Iris pigment epithelial cell (primary cell): ENCODE data around the gene FKBP14.

Experiments
- DNase-seq: peaks from one replicate; pipeline ENCODE4 v3.0.0-alpha.2; 2011; ENCODE audit warnings: low read depth

Gene FKBP14, protein sequence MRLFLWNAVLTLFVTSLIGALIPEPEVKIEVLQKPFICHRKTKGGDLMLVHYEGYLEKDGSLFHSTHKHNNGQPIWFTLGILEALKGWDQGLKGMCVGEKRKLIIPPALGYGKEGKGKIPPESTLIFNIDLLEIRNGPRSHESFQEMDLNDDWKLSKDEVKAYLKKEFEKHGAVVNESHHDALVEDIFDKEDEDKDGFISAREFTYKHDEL

DNA sequence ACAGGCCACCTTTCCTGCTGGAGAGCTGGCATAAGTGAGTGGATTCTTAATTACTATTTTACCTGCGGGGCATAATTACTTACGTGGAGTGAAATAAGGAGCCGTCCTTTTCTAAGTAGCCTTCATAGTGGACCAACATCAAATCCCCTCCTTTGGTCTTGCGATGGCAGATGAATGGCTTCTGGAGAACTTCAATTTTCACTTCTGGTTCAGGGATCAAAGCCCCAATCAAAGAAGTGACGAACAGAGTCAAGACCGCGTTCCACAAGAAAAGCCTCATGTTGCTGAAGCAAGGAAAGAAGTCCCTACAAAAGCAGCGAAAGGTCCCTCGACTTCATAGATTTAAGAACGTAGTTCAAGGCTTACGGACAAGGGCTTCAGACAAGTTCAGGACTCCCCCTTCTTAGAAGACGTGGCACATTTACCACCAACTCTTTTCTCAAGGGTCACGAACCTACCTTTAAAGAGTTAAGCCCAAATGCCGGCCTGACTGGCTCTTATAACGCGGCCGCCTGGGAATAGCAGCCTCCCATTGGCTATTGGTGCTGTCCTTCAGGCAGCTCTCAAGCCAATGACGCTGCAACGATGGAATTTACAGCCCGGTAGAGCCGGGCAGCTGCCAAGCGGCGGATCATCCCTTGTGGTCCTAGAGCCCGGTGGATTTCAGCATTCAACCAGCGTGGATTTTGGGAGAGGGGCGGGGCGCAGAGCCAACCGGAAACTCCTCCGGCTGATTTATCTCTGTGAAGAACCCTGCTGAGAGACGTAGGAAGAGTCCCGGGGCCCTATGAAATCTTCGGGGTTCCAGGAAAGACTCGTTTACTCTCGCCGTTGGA is at the start of gene FKBP14:
FKBP14 (minus strand) TSS at position 474 of the 836 bp plus-strand sequence; CDS start at position 280, 194 bp downstream.
- peak; percentile 100 for DNase-seq

DNA sequence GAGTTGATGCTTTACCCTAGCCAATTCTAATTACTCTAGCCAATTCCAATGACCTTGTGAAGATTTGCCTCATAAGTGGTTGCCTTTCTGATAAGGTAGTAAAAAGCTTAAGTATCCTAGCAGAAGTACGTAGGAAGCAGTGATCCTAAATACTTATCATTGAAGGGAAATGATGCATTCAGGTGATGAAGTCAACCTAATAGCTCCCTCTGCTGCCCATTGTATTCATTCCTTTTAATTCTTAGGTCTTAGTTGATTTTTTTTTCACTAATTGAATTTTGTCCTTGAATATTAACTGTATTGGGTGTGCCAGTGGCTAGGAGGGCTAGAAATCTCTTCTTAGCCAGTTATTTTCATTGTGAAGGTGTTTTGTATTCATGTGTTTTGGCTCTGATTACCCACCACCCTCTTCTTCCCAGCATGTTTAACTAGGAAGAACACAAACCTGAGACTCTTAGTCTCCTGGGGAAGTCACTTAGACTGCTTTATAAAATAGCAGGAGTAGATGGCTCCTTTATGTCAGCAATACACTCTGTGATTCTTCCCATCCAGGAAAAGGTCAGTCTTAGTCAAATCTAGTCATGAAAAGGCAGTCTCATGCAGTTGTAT is 48.0 kb upstream of the FKBP14 start:
- peak; percentile 68 for DNase-seq

DNA sequence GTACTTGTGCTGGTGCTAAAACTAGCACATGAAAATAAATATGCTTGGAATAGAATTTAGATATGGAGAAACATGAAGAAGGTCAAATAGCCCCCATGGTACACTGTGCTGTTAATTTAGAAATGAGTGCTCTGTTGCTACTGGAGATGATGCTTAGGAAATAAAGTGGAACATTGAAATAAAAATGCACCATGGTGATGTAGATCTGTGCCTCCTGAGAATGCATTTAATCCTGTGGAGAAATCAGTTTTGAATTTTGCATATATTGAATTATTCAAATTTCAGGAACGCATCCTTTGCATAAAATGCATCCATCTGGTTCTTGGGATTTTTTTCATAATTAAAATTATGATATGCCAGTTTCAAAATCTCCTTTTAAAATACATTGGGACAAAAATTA is 46.2 kb upstream of the FKBP14 start:
- DNase-seq: no peak

DNA sequence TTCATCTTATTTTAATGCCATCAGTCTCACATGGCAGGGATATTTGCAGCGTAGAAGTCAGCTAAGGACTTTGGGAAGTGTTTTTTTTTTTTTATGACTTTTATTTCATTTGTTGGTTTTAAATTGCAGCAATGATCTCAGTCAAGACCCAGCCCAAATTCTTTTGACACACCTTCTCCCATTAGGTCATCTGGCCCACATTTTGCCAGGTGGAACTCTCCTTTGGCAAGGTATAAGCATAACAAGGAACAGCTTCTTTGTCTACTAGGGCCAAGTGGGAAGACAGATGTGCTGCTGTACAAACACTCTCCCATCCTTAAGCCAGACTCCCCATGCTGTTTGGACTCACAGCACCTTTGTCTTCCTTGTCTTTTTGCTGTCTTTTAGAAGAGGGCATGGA is 43.5 kb upstream of the FKBP14 start:
- no peak for DNase-seq

DNA sequence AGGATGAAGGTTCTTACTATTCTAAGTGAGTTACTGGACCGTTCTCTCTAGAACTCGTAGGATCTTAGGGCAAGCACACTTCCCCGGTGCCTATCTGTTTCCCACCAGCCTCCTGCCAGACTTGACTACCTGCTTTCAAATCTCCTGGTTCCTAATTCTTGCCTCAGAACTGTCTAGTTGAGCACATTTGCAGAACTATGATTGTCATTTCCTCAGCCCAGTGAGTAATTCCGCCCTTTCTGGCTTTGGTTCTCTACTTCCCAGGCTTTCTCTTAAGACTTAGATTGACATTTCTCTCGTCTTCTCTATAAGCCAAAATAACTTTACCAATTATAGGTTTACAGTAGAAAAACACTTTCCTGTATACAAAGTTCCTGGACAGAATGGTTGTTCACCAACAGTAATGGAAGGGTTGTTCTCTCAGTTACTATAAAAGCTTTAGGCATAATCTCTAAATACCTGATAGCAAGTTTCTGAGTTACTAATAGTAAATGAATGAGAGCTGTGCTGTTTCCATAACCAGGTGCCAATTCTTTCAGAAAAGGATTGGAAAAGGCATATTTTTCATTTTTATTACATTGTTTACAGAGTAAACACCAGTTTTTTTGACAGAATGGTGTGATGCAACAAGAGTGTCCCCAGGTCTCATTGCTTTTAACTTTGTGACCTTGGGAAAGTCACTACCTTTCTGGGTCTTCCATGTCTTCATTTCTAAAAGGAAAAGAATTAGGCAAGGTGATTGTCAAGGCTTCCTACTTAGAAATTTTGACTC is 42.8 kb upstream of the FKBP14 start:
- DNase-seq: peak; percentile 64

DNA sequence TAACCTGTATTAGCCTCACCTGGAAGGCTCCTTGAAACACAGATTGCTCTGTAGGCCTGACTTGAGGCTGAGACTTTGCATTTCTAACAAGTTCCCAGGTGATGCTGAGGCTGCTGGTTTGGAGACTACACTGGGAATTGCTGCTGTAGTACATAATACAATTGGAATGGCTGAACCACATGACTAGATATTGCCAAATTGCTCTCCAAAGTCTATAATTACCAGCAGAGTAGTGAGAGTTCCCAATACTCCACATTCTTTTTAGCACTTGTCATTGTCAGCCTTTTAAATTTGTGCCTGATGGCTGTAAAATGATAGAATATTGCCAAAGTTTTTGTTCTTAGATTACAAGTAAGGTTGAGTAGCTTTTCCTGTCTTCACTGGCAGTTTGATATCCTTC is 41.6 kb upstream of the FKBP14 start:
- DNase-seq: peak; percentile 91

DNA sequence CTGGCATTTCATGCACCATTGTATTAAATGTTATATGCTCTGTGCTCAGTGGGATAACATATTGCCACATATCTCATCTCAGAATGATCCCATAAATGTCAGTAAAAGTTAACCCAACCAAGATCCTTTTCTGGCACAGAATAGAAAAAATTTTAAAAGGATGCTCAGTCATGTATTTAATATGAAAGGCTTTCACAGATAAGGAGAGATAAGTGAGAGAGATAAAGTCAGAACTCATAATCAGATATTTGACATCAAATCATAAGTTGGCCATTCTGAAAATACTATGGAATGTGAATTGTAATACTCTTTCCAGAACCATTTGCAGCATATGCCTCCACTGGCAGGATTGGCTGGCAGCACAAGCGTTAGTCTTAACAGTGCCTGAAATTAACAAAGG is 40.2 kb upstream of the FKBP14 start:
- DNase-seq: no peak

DNA sequence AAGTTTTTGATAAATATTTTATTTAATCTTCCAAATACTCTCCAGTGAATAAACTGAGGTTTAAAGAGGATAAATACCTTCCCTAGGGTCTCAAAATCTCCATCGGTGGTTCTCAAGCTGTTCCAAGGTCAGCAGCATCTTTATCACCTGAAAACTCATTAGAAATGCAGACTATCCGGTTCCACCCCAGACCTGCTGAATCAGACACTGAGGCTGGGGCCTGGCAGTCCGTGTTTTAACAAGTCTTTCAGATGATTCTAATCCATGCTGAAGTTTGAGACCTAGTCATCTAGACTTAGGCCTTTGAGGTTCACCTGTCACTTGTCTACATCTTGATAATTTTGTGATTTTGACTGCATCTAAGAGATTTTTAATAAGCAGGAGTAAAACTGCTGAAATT is 39.2 kb upstream of the FKBP14 start:
- no peak for DNase-seq

DNA sequence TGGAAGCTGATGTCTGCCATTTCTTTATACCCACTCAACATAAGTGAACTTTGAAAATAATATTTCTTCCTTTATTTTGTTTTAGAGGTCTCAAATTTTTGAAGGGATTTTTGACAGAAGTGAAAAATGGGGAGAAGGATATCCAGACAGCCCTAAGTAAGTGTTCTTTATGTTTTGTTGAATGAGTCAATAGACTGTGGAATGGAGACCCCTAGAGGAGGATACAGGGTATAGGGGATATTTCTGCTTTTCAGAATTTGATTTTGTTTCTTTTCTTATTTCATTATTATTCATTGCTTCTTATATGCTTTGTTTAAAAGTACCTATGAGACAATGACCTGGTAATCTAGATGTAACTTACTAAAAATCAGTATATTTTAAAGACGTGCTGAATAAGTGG is 36.1 kb upstream of the FKBP14 start:
- peak; percentile 46 for DNase-seq

DNA sequence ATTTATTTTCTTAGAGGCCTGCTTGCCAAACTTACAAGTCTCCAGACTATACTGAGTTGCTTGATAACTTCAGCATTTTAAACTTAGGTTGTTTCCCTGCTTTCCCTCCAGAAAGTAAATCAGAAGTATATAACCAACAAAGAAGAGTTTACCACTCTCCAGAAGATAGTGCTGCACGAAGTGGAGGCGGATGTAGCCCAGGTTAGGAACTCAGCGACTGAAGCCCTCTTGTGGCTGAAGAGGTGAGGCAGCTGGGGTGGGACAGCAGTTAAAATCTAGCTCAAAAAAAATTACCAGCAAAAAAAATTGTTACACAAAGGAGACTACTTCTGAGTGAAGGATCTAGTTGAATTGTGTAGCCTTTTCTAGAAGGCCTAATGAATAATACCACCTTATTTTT is 35.3 kb upstream of the FKBP14 start:
- DNase-seq: peak; percentile 44

DNA sequence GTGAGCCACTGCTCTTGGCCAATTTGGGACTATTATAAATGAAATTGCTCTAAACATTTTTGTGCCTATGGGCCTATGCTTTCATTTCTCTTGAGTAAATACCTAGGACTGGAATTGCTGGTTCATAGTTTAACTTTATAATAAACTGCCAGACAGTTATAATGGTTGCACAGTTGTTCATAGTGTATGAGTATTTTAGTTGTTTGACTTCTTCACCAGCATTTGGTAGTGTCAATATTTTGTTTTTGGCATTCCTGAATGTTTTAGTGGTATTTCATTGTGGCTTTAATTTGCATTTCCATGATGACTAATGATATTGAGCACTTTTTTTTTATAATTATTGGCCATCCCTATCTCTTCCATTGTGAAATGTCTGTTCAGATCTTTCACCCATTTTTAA is 31.2 kb upstream of the FKBP14 start:
- no peak for DNase-seq

DNA sequence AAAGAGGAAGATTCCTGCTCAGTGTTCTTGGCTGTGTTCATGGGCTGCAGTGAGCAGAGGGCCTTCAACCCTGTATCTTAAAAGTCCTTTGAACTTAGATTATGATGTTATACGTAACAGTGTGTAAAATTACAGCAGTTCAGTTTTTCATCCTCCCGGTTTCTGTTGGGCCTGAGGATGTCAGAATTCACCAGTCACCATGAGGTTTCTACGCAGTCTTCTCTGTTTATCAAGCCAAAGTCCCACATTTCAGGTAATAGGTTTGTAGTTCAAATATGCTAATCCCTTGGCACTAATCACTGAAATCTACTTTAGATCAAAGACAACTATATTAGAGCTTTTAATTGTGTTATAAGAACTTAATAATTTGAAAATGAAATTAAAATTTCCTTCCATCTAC is 26.6 kb upstream of the FKBP14 start:
- DNase-seq: no peak

DNA sequence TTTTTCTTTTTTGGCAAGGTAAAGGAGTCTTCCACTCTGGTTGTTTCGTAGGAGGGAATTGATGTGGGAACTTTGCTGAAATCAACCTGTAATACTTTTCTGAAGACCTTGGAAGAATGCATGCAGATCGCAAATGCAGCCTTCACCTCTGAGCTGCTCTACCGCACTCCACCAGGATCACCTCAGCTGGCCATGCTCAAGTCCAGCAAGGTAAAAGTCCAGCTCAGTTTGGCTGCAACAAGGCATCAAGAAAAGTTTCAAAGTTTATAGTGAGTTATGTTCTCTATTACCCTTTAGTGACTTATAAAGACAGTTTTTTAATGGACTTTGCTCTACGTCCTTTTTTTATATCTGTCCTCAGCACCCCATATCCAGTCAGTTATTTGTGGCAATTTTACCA is 22.7 kb upstream of the FKBP14 start:
- no peak for DNase-seq

DNA sequence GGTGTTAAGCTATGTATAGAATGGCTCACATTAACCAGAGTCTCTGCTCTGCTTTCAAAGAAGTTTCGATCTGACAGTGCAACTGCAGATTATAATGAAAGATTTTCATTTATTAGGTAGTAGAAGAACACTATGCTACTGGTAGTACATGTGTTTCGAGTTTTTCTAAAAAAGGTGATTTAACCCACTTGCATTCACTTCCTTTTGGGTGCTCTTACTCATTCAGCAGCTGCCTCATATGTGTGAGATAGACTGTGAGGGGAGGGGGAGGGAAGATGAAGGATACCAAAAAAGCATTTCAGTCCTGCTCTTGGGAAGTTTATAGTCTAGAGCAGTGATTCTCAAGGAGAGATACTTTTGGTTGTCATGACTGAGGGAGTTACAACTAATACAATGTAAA is 22.1 kb upstream of the FKBP14 start:
- no peak for DNase-seq

DNA sequence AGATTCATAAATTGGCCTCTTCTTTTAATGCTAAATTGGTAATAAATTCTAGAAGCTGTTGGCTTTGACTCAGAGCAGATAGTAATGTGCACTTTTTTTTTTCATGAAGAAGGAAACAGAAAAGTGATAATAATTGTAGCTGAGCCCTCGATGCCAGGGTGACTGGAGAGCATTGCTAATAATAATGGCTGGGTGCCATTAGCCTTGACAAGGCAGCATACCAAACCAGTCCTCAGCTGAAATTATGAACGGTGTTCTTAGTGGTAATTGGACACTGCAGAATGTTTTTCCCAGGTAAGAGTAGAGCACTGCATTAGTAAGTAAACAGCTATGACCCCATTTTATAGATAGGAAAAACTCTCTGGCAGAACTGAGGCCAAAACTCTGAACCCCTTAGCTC is 20.6 kb upstream of the FKBP14 start:
- no peak for DNase-seq

DNA sequence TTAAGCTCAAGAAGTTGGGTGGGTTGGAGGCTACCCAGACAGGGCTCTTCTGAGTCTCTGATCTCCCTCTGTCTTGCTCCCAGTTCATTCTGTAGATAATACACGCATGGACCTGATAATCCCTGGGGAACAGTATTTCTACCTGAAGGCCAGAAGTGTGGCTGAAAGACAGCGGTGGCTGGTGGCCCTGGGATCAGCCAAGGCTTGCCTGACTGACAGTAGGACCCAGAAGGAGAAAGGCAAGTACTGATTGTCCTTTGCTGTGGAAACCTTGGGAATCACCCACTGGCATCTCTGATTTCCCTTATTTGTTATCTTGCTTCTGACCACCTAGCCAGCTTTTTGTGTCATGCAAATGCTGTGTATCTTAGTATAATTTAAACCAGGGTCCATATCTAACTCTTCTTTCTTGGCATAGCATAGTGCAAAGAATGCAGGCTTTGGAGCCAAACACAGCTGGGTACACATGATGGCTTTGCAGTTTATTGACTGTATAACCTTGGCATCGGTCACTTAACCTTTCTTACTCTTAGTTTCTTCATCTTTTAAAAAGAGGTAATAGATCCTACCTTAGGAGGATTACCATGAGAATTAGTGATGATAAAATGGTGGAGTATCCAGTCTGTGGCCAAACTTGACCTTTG is 19.7 kb upstream of the FKBP14 start:
- DNase-seq: no peak

DNA sequence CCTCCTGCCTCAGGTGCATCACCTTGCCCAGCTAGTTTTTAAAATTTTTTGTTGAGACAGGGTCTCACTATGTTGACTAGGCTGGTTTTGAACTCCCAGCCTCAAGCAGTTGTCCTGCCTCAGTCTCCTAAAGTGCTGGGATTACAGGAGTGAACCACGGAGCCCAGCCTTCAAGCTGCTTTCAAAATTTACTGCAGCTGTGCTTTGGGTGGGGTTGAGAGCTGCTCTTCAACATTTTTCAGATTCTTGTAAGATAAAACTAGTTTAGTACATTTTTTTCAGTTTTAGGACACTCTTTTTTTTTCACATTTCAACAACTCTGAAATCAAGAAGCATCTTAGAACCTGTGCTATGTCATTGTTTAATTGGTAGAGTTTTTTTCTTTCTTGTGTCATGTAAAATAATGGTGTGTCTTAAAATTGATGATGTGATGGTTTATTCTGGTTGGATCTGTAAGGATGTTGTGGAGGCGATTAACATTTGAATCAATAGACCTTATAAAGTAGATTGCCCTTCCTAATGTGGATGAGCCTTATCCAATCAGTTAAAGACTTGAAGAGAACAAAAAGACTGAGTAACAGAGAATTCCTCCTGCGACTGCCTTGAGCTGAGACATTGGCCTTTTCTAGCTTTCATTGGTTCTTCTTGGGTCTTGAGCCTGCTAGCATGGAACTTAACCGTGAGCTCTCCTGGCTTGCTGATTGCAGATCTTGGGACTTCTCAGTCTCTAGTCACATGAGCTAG is 15.2 kb upstream of the FKBP14 start:
- DNase-seq: peak; percentile 53

DNA sequence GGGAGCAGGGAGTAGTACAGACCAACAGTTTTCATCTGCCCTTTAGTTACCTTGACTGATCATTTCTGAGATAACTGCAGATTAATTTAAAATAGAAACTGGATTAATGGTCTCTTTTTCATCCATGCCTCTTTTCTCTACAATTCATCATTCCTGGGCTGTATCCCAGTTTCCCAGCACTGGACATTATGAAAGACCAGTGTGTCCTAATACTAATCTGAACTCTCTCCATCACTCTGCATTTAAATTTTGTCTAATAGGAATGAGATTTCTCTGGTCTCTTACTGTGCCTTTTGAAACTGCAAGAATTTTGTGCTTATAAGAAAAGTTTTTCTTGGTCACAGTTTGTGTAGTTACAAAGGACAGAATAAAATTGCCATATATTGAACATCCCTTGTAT is 14.4 kb upstream of the FKBP14 start:
- DNase-seq: no peak

DNA sequence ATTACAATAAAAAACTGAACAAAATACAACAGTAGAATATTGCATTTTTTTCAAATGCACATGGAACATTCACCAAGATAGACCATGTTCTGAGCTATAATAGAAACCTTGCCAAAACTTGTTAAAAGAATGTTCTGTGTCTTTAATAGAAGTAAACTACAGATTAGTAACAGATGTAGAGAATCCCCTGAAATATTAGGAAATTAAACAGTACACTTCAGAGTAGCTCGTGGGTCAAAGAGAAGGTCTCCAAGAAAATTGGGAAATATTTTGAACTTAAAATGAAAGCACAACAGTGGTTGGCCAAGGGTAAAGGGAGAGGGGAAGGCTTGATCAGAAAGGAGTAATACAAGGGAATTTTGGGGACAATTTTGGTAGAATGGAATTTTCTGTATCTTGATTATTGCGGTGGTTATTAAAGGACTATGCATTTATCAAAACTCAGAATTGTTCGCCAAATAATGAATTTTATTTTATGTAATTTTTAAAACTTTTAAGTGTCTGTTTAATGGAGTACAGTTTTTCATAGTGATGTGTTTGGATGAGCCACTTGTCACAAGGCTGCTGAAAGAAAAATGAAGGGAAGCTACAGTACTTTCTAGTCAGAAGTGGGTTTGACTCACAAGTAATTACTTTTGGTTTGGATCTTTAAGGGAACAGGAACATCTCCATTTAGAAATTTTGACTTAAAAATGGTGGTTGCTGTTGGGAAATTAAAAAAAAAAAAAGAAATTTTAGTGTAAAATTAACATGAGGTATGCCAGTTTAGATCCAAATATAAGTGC is 11.9 kb upstream of the FKBP14 start:
- DNase-seq: peak; percentile 61

DNA sequence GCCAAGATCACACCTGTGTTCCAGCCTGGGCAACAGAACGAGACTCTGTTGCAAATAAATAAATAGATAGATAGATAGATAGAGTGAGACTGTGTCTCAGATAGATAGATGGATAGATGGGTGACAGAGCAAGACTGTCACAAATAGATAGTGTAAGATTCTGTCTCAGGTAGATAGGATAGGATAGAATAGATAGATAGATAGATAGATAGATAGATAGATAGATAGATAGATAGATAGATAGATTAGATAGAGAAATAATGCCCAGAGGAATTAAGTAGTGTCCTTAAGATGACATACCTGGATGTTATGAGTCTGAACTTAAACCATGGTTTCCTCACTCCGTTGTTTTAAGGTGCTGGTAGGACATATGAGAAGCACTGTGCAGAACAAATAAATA is 9.7 kb upstream of the FKBP14 start:
- no peak for DNase-seq

DNA sequence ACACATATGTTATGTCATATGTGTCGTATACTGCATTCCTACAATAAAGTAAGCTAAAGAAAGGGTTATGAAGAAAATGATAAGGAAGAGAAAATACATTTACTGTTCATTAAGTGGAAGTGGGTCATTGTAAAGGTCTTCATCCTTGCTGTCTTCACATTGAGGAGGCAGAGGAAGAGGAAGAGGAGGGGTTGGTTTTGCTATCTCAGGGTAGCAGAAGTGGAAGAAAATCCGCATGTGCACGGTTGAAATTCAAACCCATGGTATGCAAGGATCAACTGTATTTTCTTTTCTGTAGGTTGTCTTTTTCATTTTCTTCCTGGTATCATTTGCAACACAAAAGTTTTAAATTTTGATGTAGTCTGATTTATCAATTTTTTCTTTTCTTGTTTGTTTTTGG is 8.0 kb upstream of the FKBP14 start:
- no peak for DNase-seq
